ENCODE measurements around the gene IQSEC3.

The IQSEC3 gene

GRCh38 chr12:174124-174523 lies 107.6 kb downstream of the IQSEC3 start:
- TF ChIP-seq CTCF (conservative IDR thresholded peaks at IDR 0.05; ENCODE audit: low read depth, low read length), result no peak

GRCh38 chr12:174596-174995 lies 108.0 kb downstream of the IQSEC3 start:
- Histone ChIP-seq H3K9ac (no peak overlapping the region), H3K4me1 (ENCODE audit: low read depth, poor library complexity, severe bottlenecking) (peaks cover 9% of the 10 kb centered on the region), H3K4me3 (IDR thresholded peaks at IDR 0.05; ENCODE audit: insufficient read depth, low read depth, low read length) (no peak overlapping the region), H3K27me3 (ENCODE audit: insufficient read depth, low read depth) (no peaks in the 10 kb centered on the region), H3K27ac (no peak overlapping the region), H3K36me3 (ENCODE audit: insufficient read depth) (no peaks in the 10 kb centered on the region), H3K4me2 (no peak overlapping the region), H3K79me2 (ENCODE audit: insufficient read depth, low read depth) (no peaks in the 10 kb centered on the region), H4K20me1 (ENCODE audit: insufficient read depth) (no peaks in the 10 kb centered on the region), H2AFZ (ENCODE audit: low read depth) (no peak overlapping the region)
- TF ChIP-seq CTCF (conservative IDR thresholded peaks at IDR 0.05; ENCODE audit: low read depth, low read length), result no peak

More at GRCh38 chr12:174124-174523, 107.6 kb downstream of the IQSEC3 start:
- Histone ChIP-seq H3K27ac (no peak overlapping the region), H3K4me1 (ENCODE audit: low read depth, poor library complexity, severe bottlenecking) (peaks cover 9% of the 10 kb centered on the region), H3K4me3 (IDR thresholded peaks at IDR 0.05; ENCODE audit: insufficient read depth, low read depth, low read length) (no peak overlapping the region), H4K20me1 (ENCODE audit: insufficient read depth) (no peaks in the 10 kb centered on the region), H3K36me3 (ENCODE audit: insufficient read depth) (no peaks in the 10 kb centered on the region), H2AFZ (ENCODE audit: low read depth) (no peak overlapping the region), H3K79me2 (ENCODE audit: insufficient read depth, low read depth) (no peaks in the 10 kb centered on the region), H3K4me2 (no peak overlapping the region), H3K9ac (no peak overlapping the region), H3K27me3 (ENCODE audit: insufficient read depth, low read depth) (no peaks in the 10 kb centered on the region)

- Histone ChIP-seq H3K9ac (no peak overlapping the region), H3K79me2 (ENCODE audit: insufficient read depth, low read depth) (no peaks in the 10 kb centered on the region), H3K36me3 (ENCODE audit: insufficient read depth) (no peaks in the 10 kb centered on the region), H3K4me3 (IDR thresholded peaks at IDR 0.05; ENCODE audit: insufficient read depth, low read depth, low read length) (no peak overlapping the region), H3K27me3 (ENCODE audit: insufficient read depth, low read depth) (no peaks in the 10 kb centered on the region), H2AFZ (ENCODE audit: low read depth) (no peak overlapping the region), H3K27ac (no peak overlapping the region), H3K4me2 (no peak overlapping the region), H4K20me1 (ENCODE audit: insufficient read depth) (no peaks in the 10 kb centered on the region), H3K4me1 (ENCODE audit: low read depth, poor library complexity, severe bottlenecking) (peaks cover 9% of the 10 kb centered on the region)
- no peak for TF ChIP-seq CTCF (conservative IDR thresholded peaks at IDR 0.05; ENCODE audit: low read depth, low read length)
Observed at GRCh38 chr12:175250-175649, 108.7 kb downstream of the IQSEC3 start.

- TF ChIP-seq CTCF (conservative IDR thresholded peaks at IDR 0.05; ENCODE audit: low read depth, low read length), result no peak
- peaks cover 9% of the 10 kb centered on the region for H3K4me1 ChIP-seq (ENCODE audit: low read depth, poor library complexity, severe bottlenecking)
- no peaks in the 10 kb centered on the region for H3K27me3 ChIP-seq (ENCODE audit: insufficient read depth, low read depth)
- no peak overlapping the region; the same call in 1 of the 2 replicates for H3K4me2 ChIP-seq
- no peaks in the 10 kb centered on the region for H4K20me1 ChIP-seq (ENCODE audit: insufficient read depth)
- H2AFZ ChIP-seq (ENCODE audit: low read depth), result no peak overlapping the region
- no peaks in the 10 kb centered on the region for H3K79me2 ChIP-seq (ENCODE audit: insufficient read depth, low read depth)
- no peak overlapping the region for H3K27ac ChIP-seq
- no peaks in the 10 kb centered on the region for H3K36me3 ChIP-seq (ENCODE audit: insufficient read depth)
- no peak overlapping the region for H3K4me3 ChIP-seq (IDR thresholded peaks at IDR 0.05; ENCODE audit: insufficient read depth, low read depth, low read length)
- no peak overlapping the region for H3K9ac ChIP-seq
Observed at GRCh38 chr12:175759-176158, 109.2 kb downstream of the IQSEC3 start.
